ENCODE data around the gene CDHR1. TPM values are rescaled to one million over a fixed set of nuclear protein-coding genes. Genes with fewer than 3 reads are reported as not detected.

The CDHR1 gene
- total RNA-seq, 1 experiment from 2014 or later: 6.6 TPM

GRCh38 chr10:84261236-84261915 lies 67.0 kb downstream of the CDHR1 start:
- no peak overlapping the region for H2AFZ ChIP-seq (ENCODE audit: low read length)
- no peaks in the 10 kb centered on the region; a peak in 1 of 7 replicates for H3K36me3 Mint-ChIP-seq (ENCODE audit: insufficient read depth in 1 of 3, low read depth in 3 of 3)
- H3K9me3 Mint-ChIP-seq: no peaks in the 10 kb centered on the region
- no peaks in the 10 kb centered on the region for H3K79me1 ChIP-seq (ENCODE audit: insufficient read depth, low read depth, low read length, poor library complexity, severe bottlenecking)
- H3K18ac ChIP-seq (ENCODE audit: insufficient read length, low read depth, low read length): no peak overlapping the region
- no peak overlapping the region for H2BK12ac ChIP-seq (ENCODE audit: insufficient read length, low read depth, low read length)
- H3K4me2 ChIP-seq (ENCODE audit: insufficient read depth, insufficient read length, low read length): no peak overlapping the region
- peaks cover 14% of the 10 kb centered on the region for H3K27me3 Mint-ChIP-seq (ENCODE audit: low read depth)
- H3K27me3 ChIP-seq (ENCODE audit: insufficient read depth, low read length): no peaks in the 10 kb centered on the region; the same call in 1 of the 2 replicates
- H3K4me3 Mint-ChIP-seq: no peak overlapping the region
- WGBS (ENCODE audit: extremely low coverage, insufficient read length, low lambda C conversion rate): no CpG with 5 or more reads among the region's 7 CpGs
- H4K91ac ChIP-seq (ENCODE audit: insufficient read length, low read depth, low read length): no peak overlapping the region
- no peak overlapping the region for H2BK120ac ChIP-seq (ENCODE audit: low read depth, low read length, poor library complexity, severe bottlenecking)
- no peaks in the 10 kb centered on the region for H3K79me2 ChIP-seq (ENCODE audit: insufficient read depth, low read length)
- no peak overlapping the region for H2AK5ac ChIP-seq (ENCODE audit: insufficient read length, low read length)
- peaks cover 11 to 12% of the 10 kb centered on the region in 2 experiments for H3K4me1 Mint-ChIP-seq
- H3K23ac ChIP-seq (ENCODE audit: insufficient read length, low read depth, low read length): no peak overlapping the region
- H3T11ph ChIP-seq (ENCODE audit: low read length): no peak overlapping the region
- no peak overlapping the region for H2BK5ac ChIP-seq (ENCODE audit: insufficient read length, low read length)
- H4K5ac ChIP-seq (ENCODE audit: insufficient read length, low read depth, low read length): no peak overlapping the region
- no peaks in the 10 kb centered on the region for H3K4me1 ChIP-seq (ENCODE audit: insufficient read depth, low read length)
- H4K8ac ChIP-seq (replicated peaks; ENCODE audit: insufficient read length, low read depth, low read length): no peak overlapping the region
- no peak for DNase-seq
- no peaks in the 10 kb centered on the region for H3K23me2 ChIP-seq (ENCODE audit: insufficient read length, low read depth, low read length, poor library complexity, severe bottlenecking)
- no peak overlapping the region for H3K9ac ChIP-seq (ENCODE audit: extremely low read depth, insufficient read length, low read length)
- no peak overlapping the region for H3K4ac ChIP-seq (ENCODE audit: low read depth, low read length)
- H4K20me1 ChIP-seq (ENCODE audit: control insufficient read depth, insufficient read depth, insufficient read length): no peaks in the 10 kb centered on the region
- TF ChIP-seq, protein P1, sequence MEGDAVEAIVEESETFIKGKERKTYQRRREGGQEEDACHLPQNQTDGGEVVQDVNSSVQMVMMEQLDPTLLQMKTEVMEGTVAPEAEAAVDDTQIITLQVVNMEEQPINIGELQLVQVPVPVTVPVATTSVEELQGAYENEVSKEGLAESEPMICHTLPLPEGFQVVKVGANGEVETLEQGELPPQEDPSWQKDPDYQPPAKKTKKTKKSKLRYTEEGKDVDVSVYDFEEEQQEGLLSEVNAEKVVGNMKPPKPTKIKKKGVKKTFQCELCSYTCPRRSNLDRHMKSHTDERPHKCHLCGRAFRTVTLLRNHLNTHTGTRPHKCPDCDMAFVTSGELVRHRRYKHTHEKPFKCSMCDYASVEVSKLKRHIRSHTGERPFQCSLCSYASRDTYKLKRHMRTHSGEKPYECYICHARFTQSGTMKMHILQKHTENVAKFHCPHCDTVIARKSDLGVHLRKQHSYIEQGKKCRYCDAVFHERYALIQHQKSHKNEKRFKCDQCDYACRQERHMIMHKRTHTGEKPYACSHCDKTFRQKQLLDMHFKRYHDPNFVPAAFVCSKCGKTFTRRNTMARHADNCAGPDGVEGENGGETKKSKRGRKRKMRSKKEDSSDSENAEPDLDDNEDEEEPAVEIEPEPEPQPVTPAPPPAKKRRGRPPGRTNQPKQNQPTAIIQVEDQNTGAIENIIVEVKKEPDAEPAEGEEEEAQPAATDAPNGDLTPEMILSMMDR (conservative IDR thresholded peaks at IDR 0.05): no peak
- H2BK15ac ChIP-seq (ENCODE audit: low read depth, low read length): no peak overlapping the region
- H3K9me3 ChIP-seq (ENCODE audit: control insufficient read depth, low read depth, low read length): no peaks in the 10 kb centered on the region
- no peak overlapping the region for H3K27ac ChIP-seq (ENCODE audit: insufficient read length, low read depth, low read length)
- no peak overlapping the region for H3K56ac ChIP-seq (ENCODE audit: insufficient read length, low read depth, low read length)
- no peak overlapping the region for H3K14ac ChIP-seq (ENCODE audit: insufficient read depth, low read length)
- H3K27ac Mint-ChIP-seq: no peak overlapping the region; a peak in 1 of 7 replicates
- no peak overlapping the region for H2BK20ac ChIP-seq (ENCODE audit: low read depth, low read length, poor library complexity, severe bottlenecking)

Measured in H9 (cell line).